PC-9 (cell line): ENCODE measurements around the gene BPI.

ENCODE experiments used
- EZH2 ChIP-seq: fragments of 200-600 bp; sonication (generic); IDR thresholded peaks from 2 replicates; pipeline ENCODE4 v1.8.0; 2017; ENCODE audit warnings: antibody characterized with exemption, low read depth
- TF ChIP-seq, protein P1 (sequence below): fragments of 200-600 bp; sonication (generic); conservative IDR thresholded peaks from 2 replicates; pipeline ENCODE4 v1.6.1; 2017; ENCODE audit warnings: mixed run types, antibody characterized with exemption, mild to moderate bottlenecking, moderate library complexity

DNA sequence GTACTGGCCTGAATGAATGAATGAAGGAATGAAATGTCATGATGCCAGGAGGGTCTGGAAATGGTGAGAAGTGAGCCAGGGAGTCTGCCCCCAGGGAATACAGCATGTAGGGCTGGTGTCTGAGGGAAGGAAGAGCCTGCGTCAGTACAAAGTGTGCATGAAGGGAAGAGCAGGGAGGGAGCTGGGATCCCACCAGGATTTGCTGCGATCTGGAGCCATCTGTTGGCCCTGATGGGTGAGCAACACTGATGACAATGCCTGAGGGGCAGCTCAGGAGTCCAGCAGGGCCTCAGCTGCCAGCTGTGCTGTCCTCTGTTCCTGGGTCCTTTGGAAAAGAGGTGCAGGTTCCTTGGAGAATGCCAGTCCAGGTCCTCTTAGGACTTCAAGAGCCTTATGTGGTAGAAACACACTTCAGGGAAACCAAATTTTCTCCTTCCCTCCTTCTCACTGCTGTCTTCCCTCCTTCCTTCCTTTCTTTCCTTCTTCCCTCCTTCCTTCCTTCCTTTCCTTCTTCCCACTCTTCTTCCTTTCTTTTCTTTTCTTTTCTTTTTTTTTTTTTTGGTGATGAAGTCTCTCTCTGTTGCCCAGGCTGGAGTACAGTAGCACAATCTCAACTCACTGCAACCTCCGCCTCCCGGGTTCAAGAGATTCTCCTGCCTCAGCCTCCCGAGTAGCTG is 11.5 kb downstream of the BPI start:
- TF ChIP-seq, protein P1, sequence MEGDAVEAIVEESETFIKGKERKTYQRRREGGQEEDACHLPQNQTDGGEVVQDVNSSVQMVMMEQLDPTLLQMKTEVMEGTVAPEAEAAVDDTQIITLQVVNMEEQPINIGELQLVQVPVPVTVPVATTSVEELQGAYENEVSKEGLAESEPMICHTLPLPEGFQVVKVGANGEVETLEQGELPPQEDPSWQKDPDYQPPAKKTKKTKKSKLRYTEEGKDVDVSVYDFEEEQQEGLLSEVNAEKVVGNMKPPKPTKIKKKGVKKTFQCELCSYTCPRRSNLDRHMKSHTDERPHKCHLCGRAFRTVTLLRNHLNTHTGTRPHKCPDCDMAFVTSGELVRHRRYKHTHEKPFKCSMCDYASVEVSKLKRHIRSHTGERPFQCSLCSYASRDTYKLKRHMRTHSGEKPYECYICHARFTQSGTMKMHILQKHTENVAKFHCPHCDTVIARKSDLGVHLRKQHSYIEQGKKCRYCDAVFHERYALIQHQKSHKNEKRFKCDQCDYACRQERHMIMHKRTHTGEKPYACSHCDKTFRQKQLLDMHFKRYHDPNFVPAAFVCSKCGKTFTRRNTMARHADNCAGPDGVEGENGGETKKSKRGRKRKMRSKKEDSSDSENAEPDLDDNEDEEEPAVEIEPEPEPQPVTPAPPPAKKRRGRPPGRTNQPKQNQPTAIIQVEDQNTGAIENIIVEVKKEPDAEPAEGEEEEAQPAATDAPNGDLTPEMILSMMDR = no peak
- TF ChIP-seq EZH2 = no peak
